GM18505 (cell line): ENCODE results near the gene CAMSAP1.

Experiments
- ATAC-seq: cut with Tn5 transposase; IDR thresholded peaks from one replicate; pipeline ENCODE4 v1.9.1; 2021; ENCODE audit not compliant: unreplicated experiment
- POLR2A ChIP-seq: IDR thresholded peaks from 4 replicates; pipeline ENCODE4 v1.6.1; 2011; ENCODE audit warnings: borderline replicate concordance; ENCODE audit not compliant: insufficient read depth, insufficient read length; ENCODE audit errors: extremely low read depth

CAMSAP1 gene

GRCh38 chr9:135883410-135884089 is 23.8 kb downstream of the CAMSAP1 start:
- TF ChIP-seq POLR2A = no peak
- no peak for ATAC-seq

- TF ChIP-seq POLR2A = no peak
- no peak for ATAC-seq
These were observed 25.3 kb downstream of the CAMSAP1 start for GRCh38 chr9:135882011-135882410.

- TF ChIP-seq POLR2A = no peak
- no peak for ATAC-seq
These were observed 26.9 kb downstream of the CAMSAP1 start for GRCh38 chr9:135880438-135880837.

GRCh38 chr9:135879619-135880018 is 27.7 kb downstream of the CAMSAP1 start:
- no peak for TF ChIP-seq POLR2A
- ATAC-seq = no peak

- no peak for TF ChIP-seq POLR2A
- ATAC-seq = no peak
These were observed 28.1 kb downstream of the CAMSAP1 start for GRCh38 chr9:135879237-135879601.

GRCh38 chr9:135878528-135879236 is 28.7 kb downstream of the CAMSAP1 start:
- no peak for TF ChIP-seq POLR2A
- ATAC-seq = no peak

- no peak for TF ChIP-seq POLR2A
- ATAC-seq = no peak
These were observed 29.4 kb downstream of the CAMSAP1 start for GRCh38 chr9:135877791-135878527.

GRCh38 chr9:135876936-135877335 is 30.4 kb downstream of the CAMSAP1 start:
- TF ChIP-seq POLR2A = no peak
- ATAC-seq = no peak

GRCh38 chr9:135874859-135875258 is 32.5 kb downstream of the CAMSAP1 start:
- TF ChIP-seq POLR2A = no peak
- no peak for ATAC-seq

GRCh38 chr9:135869909-135870308 is 37.4 kb downstream of the CAMSAP1 start:
- no peak for ATAC-seq
- TF ChIP-seq POLR2A = no peak

GRCh38 chr9:135865531-135865930 is 41.8 kb downstream of the CAMSAP1 start:
- no peak for TF ChIP-seq POLR2A
- no peak for ATAC-seq

GRCh38 chr9:135864447-135865049 is 42.8 kb downstream of the CAMSAP1 start:
- no peak for ATAC-seq
- no peak for TF ChIP-seq POLR2A

- ATAC-seq = no peak
- no peak for TF ChIP-seq POLR2A
These were observed 44.5 kb downstream of the CAMSAP1 start for GRCh38 chr9:135862809-135863208.
